ENCODE measurements around the gene OSTM1.
A peak's percentile ranks its signal among the peaks of the same experiment; 100 is the strongest.

Gene OSTM1

GRCh38 chr6:108114841-108115597 lies 40.5 kb upstream of the OSTM1 start:
- DNase-seq (ENCODE audit: low spot score in 2 of 2) (peak; percentile 32 to 48), ATAC-seq (ENCODE audit: low read depth) (no peak)
- Mint-ChIP-seq H3K36me3 (peaks cover 2% of the 10 kb centered on the region), H3K27ac (peak overlapping the region; percentile 58), H3K27me3 (peaks cover 37% of the 10 kb centered on the region), H3K9me3 (no peaks in the 10 kb centered on the region), H3K4me3 (peak overlapping the region; percentile 63), H3K4me1 (peaks cover 34% of the 10 kb centered on the region)

- Mint-ChIP-seq H3K9me3 (no peaks in the 10 kb centered on the region), H3K4me3 (peak overlapping the region; percentile 42), H3K4me1 (peaks cover 31% of the 10 kb centered on the region), H3K36me3 (peaks cover 2% of the 10 kb centered on the region), H3K27me3 (peaks cover 36% of the 10 kb centered on the region), H3K27ac (no peak overlapping the region)
- ATAC-seq (ENCODE audit: low read depth) (peak; percentile 32), DNase-seq (ENCODE audit: low spot score in 2 of 2) (peak; percentile 37 to 59)
Observed at GRCh38 chr6:108113557-108114519, 39.3 kb upstream of the OSTM1 start.

DNA sequence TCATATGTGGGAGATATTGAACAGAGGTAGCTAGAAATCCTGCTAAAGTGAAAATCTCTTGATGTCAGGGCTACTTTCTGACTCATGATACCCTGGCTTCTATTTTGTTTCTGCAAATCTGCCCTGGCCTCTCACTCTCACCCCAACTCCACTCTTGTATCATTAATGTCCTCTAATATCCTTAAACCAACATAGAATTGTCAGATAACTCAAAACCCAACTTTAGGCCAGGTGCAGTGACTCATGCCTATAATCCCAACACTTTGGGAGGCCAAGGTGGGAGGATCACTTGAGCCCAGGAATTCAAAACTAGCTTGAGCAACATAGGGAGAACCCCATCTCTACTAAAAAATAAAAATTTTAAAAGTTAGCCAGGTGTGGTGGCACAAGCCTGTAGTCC lies 33.8 kb upstream of the OSTM1 start:
- no peak overlapping the region for H3K4me3 Mint-ChIP-seq
- no peaks in the 10 kb centered on the region for H3K36me3 Mint-ChIP-seq
- peaks cover 1% of the 10 kb centered on the region for H3K4me1 Mint-ChIP-seq
- ATAC-seq (ENCODE audit: low read depth) (no peak), DNase-seq (ENCODE audit: low spot score in 2 of 2) (no peak)
- H3K9me3 Mint-ChIP-seq: no peaks in the 10 kb centered on the region
- peaks cover 15% of the 10 kb centered on the region for H3K27me3 Mint-ChIP-seq
- no peak overlapping the region for H3K27ac Mint-ChIP-seq

DNA sequence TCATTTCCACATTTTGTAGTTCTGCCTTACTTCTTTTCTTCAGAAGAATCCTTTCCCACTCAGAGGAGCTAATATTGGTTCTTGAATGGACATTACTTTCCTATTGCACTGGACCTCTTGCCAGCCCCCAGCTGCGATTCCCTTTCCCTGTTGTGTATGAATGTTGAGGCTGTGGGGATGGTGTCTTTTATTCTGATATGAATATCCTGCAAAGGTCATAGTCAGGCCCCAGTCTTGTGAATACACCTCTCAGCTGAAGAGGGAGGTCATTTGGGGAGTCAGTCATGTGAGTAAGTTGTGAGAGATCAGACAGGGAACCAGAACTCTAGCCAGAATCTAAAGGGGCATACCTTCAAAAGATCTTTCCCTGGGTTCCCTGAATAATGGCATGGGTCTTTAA lies 32.6 kb upstream of the OSTM1 start:
- Mint-ChIP-seq H3K9me3 (no peaks in the 10 kb centered on the region), H3K36me3 (no peaks in the 10 kb centered on the region), H3K4me3 (no peak overlapping the region), H3K27me3 (peaks cover 8% of the 10 kb centered on the region), H3K4me1 (no peaks in the 10 kb centered on the region), H3K27ac (no peak overlapping the region)
- ATAC-seq (ENCODE audit: low read depth): no peak
- no peak for DNase-seq (ENCODE audit: low spot score in 2 of 2)

GRCh38 chr6:108106694-108107093 lies 32.2 kb upstream of the OSTM1 start:
- Mint-ChIP-seq H3K9me3 (no peaks in the 10 kb centered on the region), H3K27me3 (peaks cover 6% of the 10 kb centered on the region), H3K36me3 (no peaks in the 10 kb centered on the region), H3K4me3 (no peak overlapping the region), H3K4me1 (no peaks in the 10 kb centered on the region), H3K27ac (no peak overlapping the region)
- DNase-seq (ENCODE audit: low spot score in 2 of 2) (no peak), ATAC-seq (ENCODE audit: low read depth) (no peak)

GRCh38 chr6:108106261-108106660 lies 31.7 kb upstream of the OSTM1 start:
- peaks cover 4% of the 10 kb centered on the region for H3K27me3 Mint-ChIP-seq
- H3K4me3 Mint-ChIP-seq: no peak overlapping the region
- H3K36me3 Mint-ChIP-seq: no peaks in the 10 kb centered on the region
- DNase-seq (ENCODE audit: low spot score in 2 of 2) (no peak), ATAC-seq (ENCODE audit: low read depth) (no peak)
- H3K9me3 Mint-ChIP-seq: no peaks in the 10 kb centered on the region
- H3K4me1 Mint-ChIP-seq: no peaks in the 10 kb centered on the region
- no peak overlapping the region for H3K27ac Mint-ChIP-seq

DNA sequence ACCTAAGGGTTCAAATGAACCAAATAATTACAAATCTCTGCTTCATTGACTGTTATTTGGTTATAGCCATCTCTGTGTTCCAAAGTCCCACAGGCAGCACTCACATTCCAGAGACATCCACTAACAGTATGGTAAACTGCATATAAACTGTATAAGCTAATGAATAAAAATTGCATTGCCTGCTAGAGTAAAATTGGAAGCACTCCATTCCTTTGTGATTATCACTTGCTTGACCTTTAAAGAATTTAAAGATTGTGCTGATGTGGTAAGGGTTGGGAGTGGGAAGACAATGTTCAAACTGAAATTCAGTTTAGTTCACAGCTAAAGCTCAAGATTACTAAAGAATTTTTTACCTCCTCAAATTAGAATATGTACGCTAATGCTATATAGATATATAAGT lies 31.0 kb upstream of the OSTM1 start:
- no peak overlapping the region for H3K4me3 Mint-ChIP-seq
- ATAC-seq (ENCODE audit: low read depth): no peak
- H3K4me1 Mint-ChIP-seq: no peaks in the 10 kb centered on the region
- no peaks in the 10 kb centered on the region for H3K36me3 Mint-ChIP-seq
- no peak for DNase-seq (ENCODE audit: low spot score in 2 of 2)
- H3K9me3 Mint-ChIP-seq: no peaks in the 10 kb centered on the region
- H3K27me3 Mint-ChIP-seq: no peaks in the 10 kb centered on the region
- no peak overlapping the region for H3K27ac Mint-ChIP-seq

- ATAC-seq (ENCODE audit: low read depth) (no peak), DNase-seq (ENCODE audit: low spot score in 2 of 2) (no peak)
- Mint-ChIP-seq H3K9me3 (no peaks in the 10 kb centered on the region), H3K27me3 (peaks cover 4% of the 10 kb centered on the region), H3K27ac (no peak overlapping the region), H3K4me3 (no peak overlapping the region), H3K4me1 (no peaks in the 10 kb centered on the region), H3K36me3 (no peaks in the 10 kb centered on the region)
Observed at GRCh38 chr6:108102965-108103364, 28.4 kb upstream of the OSTM1 start.

- Mint-ChIP-seq H3K9me3 (no peaks in the 10 kb centered on the region), H3K27ac (no peak overlapping the region), H3K36me3 (no peaks in the 10 kb centered on the region), H3K4me1 (no peaks in the 10 kb centered on the region), H3K4me3 (no peak overlapping the region), H3K27me3 (peaks cover 4% of the 10 kb centered on the region)
- no peak for ATAC-seq (ENCODE audit: low read depth)
- DNase-seq (ENCODE audit: low spot score in 2 of 2): no peak
Observed at GRCh38 chr6:108100003-108100402, 25.5 kb upstream of the OSTM1 start.

DNA sequence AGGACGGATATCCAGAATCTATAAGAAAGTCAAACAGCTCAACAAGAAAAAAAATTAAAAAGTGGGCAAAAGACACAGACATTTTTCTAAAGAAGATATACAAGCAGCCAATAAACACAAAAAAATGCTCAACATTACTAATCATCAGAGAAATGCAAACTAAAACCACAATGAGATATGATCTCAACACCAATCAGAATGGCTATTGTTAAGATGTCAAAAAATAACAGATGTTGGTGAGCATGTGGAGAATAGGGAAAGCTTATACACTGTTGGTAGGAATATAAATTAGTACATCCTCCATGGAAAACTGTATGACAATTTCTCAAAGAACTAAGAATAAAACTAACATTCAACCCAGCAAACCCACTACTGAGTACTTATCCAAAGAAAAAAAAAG lies 23.3 kb upstream of the OSTM1 start:
- DNase-seq (ENCODE audit: low spot score in 2 of 2) (no peak), ATAC-seq (ENCODE audit: low read depth) (no peak)
- H3K9me3 Mint-ChIP-seq: no peaks in the 10 kb centered on the region
- no peak overlapping the region for H3K27ac Mint-ChIP-seq
- H3K4me3 Mint-ChIP-seq: no peak overlapping the region
- H3K4me1 Mint-ChIP-seq: no peaks in the 10 kb centered on the region
- H3K27me3 Mint-ChIP-seq: peaks cover 5% of the 10 kb centered on the region
- no peaks in the 10 kb centered on the region for H3K36me3 Mint-ChIP-seq

DNA sequence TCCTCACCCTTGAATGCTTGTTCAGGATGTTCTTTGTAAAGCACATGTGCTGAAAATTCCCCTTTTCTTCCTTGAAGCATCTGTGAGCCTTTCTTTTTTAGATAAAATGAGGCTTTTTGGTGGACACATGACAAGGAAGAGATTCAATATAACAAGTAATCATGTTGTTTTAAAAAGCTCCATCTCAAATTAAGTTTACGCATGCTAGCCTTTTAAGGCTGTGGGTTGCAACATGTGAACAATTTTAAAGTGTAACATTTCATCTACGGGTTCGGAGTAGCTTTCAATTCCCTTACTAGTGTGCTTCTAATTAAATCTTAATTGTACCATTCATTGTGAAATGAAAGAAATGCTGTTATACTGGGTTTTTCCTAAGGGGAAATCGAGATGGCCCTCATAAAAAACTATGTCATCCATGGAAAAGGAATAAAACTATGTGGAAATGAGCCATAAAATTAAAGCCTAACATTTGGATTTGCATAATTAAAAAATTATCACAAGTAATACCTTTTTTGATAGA lies 19.3 kb upstream of the OSTM1 start:
- ATAC-seq (ENCODE audit: low read depth) (no peak), DNase-seq (ENCODE audit: low spot score in 2 of 2) (no peak)
- H3K9me3 Mint-ChIP-seq: no peaks in the 10 kb centered on the region
- H3K27me3 Mint-ChIP-seq: peaks cover 3% of the 10 kb centered on the region
- H3K4me1 Mint-ChIP-seq: no peaks in the 10 kb centered on the region
- H3K4me3 Mint-ChIP-seq: no peak overlapping the region
- H3K27ac Mint-ChIP-seq: no peak overlapping the region
- H3K36me3 Mint-ChIP-seq: no peaks in the 10 kb centered on the region

DNA sequence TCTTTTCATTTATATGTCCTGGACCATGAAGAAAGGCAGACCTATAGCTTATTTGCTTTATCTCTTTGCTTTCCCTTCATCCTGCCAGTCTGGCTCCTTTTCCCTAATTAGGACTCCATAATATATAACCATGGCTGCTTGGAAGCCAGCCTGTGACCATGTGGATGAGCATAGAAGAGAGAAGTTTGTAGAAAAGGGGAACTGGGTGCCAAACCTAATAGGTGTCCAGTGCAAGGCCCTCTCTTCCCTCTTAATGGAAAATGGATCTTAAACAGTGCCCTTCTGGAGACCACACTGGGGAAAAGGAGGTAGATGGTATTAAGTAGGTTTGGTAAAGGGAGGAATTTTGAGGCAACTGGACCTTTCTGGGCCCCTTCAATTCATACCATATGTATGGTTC lies 16.7 kb upstream of the OSTM1 start:
- no peaks in the 10 kb centered on the region for H3K9me3 Mint-ChIP-seq
- ATAC-seq (ENCODE audit: low read depth): no peak
- no peaks in the 10 kb centered on the region for H3K36me3 Mint-ChIP-seq
- no peak overlapping the region for H3K4me3 Mint-ChIP-seq
- H3K27ac Mint-ChIP-seq: no peak overlapping the region
- H3K27me3 Mint-ChIP-seq: peaks cover 6% of the 10 kb centered on the region
- H3K4me1 Mint-ChIP-seq: no peaks in the 10 kb centered on the region
- no peak for DNase-seq (ENCODE audit: low spot score in 2 of 2)

- peaks cover 2% of the 10 kb centered on the region for H3K4me1 Mint-ChIP-seq
- ATAC-seq (ENCODE audit: low read depth) (no peak), DNase-seq (ENCODE audit: low spot score in 2 of 2) (no peak)
- no peaks in the 10 kb centered on the region for H3K36me3 Mint-ChIP-seq
- H3K4me3 Mint-ChIP-seq: no peak overlapping the region
- H3K27me3 Mint-ChIP-seq: peaks cover 12% of the 10 kb centered on the region
- no peaks in the 10 kb centered on the region for H3K9me3 Mint-ChIP-seq
- H3K27ac Mint-ChIP-seq: no peak overlapping the region
Observed at GRCh38 chr6:108083349-108083748, 8.8 kb upstream of the OSTM1 start.

DNA sequence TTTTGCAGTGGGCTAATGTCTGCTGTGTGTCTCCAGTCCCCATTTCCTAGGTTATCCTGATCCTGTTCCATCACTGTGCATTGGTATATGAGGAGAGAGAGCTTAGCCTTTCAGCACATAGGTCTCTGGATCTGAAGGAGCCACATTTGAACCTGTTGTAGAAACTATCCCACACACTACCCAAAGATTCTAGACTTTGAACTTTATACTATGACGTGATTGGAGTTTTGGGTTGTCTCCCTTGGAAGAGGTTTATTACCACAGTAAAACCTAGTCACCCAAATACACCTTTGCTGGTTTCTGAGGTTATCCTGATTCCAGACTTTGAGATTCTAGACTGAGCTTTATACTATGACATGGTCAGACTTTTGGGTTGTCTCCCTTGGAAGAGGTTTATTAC lies 8.0 kb upstream of the OSTM1 start:
- H3K27ac Mint-ChIP-seq: no peak overlapping the region
- H3K9me3 Mint-ChIP-seq: no peaks in the 10 kb centered on the region
- no peak for ATAC-seq (ENCODE audit: low read depth)
- DNase-seq (ENCODE audit: low spot score in 2 of 2): no peak
- no peak overlapping the region for H3K4me3 Mint-ChIP-seq
- H3K4me1 Mint-ChIP-seq: peaks cover 2% of the 10 kb centered on the region
- peaks cover 12% of the 10 kb centered on the region for H3K27me3 Mint-ChIP-seq
- H3K36me3 Mint-ChIP-seq: no peaks in the 10 kb centered on the region

Data from memory B cell (primary cell).